ENCODE data around the gene PGAM2. TPM values are rescaled to one million over a fixed set of nuclear protein-coding genes. Genes with fewer than 3 reads are reported as not detected.
A peak's percentile ranks its signal among the peaks of the same experiment; 100 is the strongest.

Gene PGAM2
- polyA plus RNA-seq, 3 donors: 0.13 TPM; not detected in 2

- no peak overlapping the region for H3K4me2 ChIP-seq (replicated peaks; ENCODE audit: extremely low read depth, low read length, poor library complexity, severe bottlenecking)
- no peaks in the 10 kb centered on the region for H3K27me3 ChIP-seq (ENCODE audit: control insufficient read depth in 2 of 2, insufficient read depth in 2 of 2, low read length in 2 of 2)
- peaks cover 54 to 57% of the 10 kb centered on the region in 2 donors for H3K36me3 ChIP-seq (replicated peaks in 1 of 2; ENCODE audit: control insufficient read depth in 1 of 2, insufficient read depth in 2 of 2, low read length in 2 of 2)
- intact Hi-C loops (cut with micrococcal nuclease): loop anchor here (5.0 to 10.0 kb wide), 3 partner anchors 42 to 412 kb away; partner anchors contain the start of genes POLD2 (in 2 of the 2) and NUDCD3 (in 1 of the 2)
- DNase-seq: no peak
- no peak overlapping the region for H2AFZ ChIP-seq (ENCODE audit: insufficient read depth, low read depth, low read length, poor library complexity, severe bottlenecking)
- H3K27me3 Mint-ChIP-seq (ENCODE audit: low read depth in 3 of 3): peaks cover 0 to 11% (median 0%) of the 10 kb centered on the region in 3 donors
- peaks cover 54 to 60% of the 10 kb centered on the region in 2 donors for H3K36me3 Mint-ChIP-seq
- peaks cover 23% of the 10 kb centered on the region for H3K79me2 ChIP-seq (ENCODE audit: insufficient read depth, low read length)
- peak overlapping the region in 4 of 7 donors; percentile 26 to 94 (median 58) for H3K27ac Mint-ChIP-seq
- no peak overlapping the region for H3K4me3 ChIP-seq (replicated peaks in 1 of 3; ENCODE audit: low read depth in 2 of 3, low read length in 3 of 3)
- no peaks in the 10 kb centered on the region for H3K9me3 Mint-ChIP-seq
- peaks cover 14 to 16% of the 10 kb centered on the region in 2 donors for H3K4me1 ChIP-seq (ENCODE audit: control insufficient read depth in 1 of 2, insufficient read depth in 2 of 2, low read length in 2 of 2)
- H3K27ac ChIP-seq (ENCODE audit: low read depth in 1 of 2, low read length in 2 of 2): no peak overlapping the region
- no peak overlapping the region for H3K9ac ChIP-seq (ENCODE audit: insufficient read depth, low read length, poor library complexity, severe bottlenecking)
- TF ChIP-seq CTCF (IDR thresholded peaks at IDR 0.05): no peak
- no peaks in the 10 kb centered on the region for H3K9me3 ChIP-seq (replicated peaks in 1 of 2; ENCODE audit: control insufficient read depth in 1 of 2, insufficient read depth in 1 of 2, low read length in 2 of 2)
- 97% methylated on average over 5 of the region's 5 CpGs for WGBS (ENCODE audit: insufficient coverage)
- H4K20me1 ChIP-seq (ENCODE audit: insufficient read depth, low read length): no peaks in the 10 kb centered on the region
- peaks cover 25% of the 10 kb centered on the region for H3K4me1 Mint-ChIP-seq
- H3K4me3 Mint-ChIP-seq: no peak overlapping the region
Observed at GRCh38 chr7:44080118-44080517, 14.8 kb upstream of the PGAM2 start.

DNA sequence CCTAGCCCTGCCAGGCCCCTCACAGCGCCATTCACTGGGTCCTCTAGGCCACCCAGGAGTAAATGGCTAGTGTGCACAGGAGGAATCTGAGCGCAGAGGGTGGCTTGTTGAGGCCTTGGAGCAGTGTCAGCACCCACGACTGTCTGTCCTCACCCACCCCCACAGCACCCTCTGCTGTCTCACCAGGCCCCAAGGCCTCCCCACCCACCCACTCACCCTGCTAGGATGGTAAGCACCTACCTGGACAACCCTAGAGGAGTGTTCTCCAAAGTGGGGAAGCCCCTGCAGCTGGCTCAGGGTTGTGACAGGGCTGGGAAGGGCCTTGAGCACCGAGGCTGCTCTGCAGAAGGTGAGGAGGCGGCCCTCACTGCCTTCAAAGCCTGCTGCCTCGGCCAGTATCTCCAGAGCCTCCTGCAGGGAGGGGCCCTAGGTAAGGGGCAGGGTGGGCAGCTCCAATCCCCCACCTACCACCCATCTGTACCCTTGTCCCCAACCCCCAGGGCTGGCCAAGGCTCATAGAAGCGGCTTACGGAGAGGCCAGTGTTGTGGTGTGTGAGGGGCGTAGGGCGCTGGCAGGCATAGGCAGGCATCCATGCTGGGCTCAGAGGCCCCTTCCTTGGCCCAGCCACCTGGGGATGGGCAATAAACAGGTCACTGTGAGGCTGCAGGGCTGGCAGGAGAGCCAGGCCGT is 14.1 kb upstream of the PGAM2 start:
- Histone ChIP-seq H3K4me2 (replicated peaks; ENCODE audit: extremely low read depth, low read length, poor library complexity, severe bottlenecking) (no peak overlapping the region), H3K27me3 (ENCODE audit: control insufficient read depth in 2 of 2, insufficient read depth in 2 of 2, low read length in 2 of 2) (no peaks in the 10 kb centered on the region), H3K4me3 (replicated peaks in 1 of 3; ENCODE audit: low read depth in 2 of 3, low read length in 3 of 3) (no peak overlapping the region), H3K4me1 (ENCODE audit: control insufficient read depth in 1 of 2, insufficient read depth in 2 of 2, low read length in 2 of 2) (peaks cover 19 to 22% of the 10 kb centered on the region in 2 donors), H3K79me2 (ENCODE audit: insufficient read depth, low read length) (peaks cover 23% of the 10 kb centered on the region), H4K20me1 (ENCODE audit: insufficient read depth, low read length) (no peaks in the 10 kb centered on the region), H3K9me3 (replicated peaks in 1 of 2; ENCODE audit: control insufficient read depth in 1 of 2, insufficient read depth in 1 of 2, low read length in 2 of 2) (no peaks in the 10 kb centered on the region), H3K9ac (ENCODE audit: insufficient read depth, low read length, poor library complexity, severe bottlenecking) (no peak overlapping the region), H2AFZ (ENCODE audit: insufficient read depth, low read depth, low read length, poor library complexity, severe bottlenecking) (no peak overlapping the region), H3K36me3 (replicated peaks in 1 of 2; ENCODE audit: control insufficient read depth in 1 of 2, insufficient read depth in 2 of 2, low read length in 2 of 2) (peaks cover 54 to 59% of the 10 kb centered on the region in 2 donors), H3K27ac (ENCODE audit: low read depth in 1 of 2, low read length in 2 of 2) (peak overlapping the region in 1 of 2 donors; percentile 9)
- no peaks in the 10 kb centered on the region for H3K9me3 Mint-ChIP-seq
- H3K4me3 Mint-ChIP-seq: no peak overlapping the region
- peaks cover 56 to 65% of the 10 kb centered on the region in 2 donors for H3K36me3 Mint-ChIP-seq
- H3K4me1 Mint-ChIP-seq: peaks cover 30% of the 10 kb centered on the region
- DNase-seq: no peak
- 100% methylated on average over 2 of the region's 11 CpGs for WGBS (ENCODE audit: insufficient coverage)
- H3K27me3 Mint-ChIP-seq (ENCODE audit: low read depth in 3 of 3): peaks cover 0 to 11% (median 0%) of the 10 kb centered on the region in 3 donors
- no peak for TF ChIP-seq CTCF (IDR thresholded peaks at IDR 0.05)
- intact Hi-C loops (cut with micrococcal nuclease): loop anchor here (5.0 to 10.0 kb wide), 3 partner anchors 43 to 413 kb away; partner anchors contain the start of genes POLD2 (in 2 of the 2) and NUDCD3 (in 1 of the 2)
- peak overlapping the region in 1 of 7 donors; percentile 6 for H3K27ac Mint-ChIP-seq
